Measurements from ENCODE around the gene UTF1. TPM values are rescaled to one million over a fixed set of nuclear protein-coding genes. Genes with fewer than 3 reads are reported as not detected.

The UTF1 gene
- total and polyA plus RNA-seq, 8 donors: not detected

DNA sequence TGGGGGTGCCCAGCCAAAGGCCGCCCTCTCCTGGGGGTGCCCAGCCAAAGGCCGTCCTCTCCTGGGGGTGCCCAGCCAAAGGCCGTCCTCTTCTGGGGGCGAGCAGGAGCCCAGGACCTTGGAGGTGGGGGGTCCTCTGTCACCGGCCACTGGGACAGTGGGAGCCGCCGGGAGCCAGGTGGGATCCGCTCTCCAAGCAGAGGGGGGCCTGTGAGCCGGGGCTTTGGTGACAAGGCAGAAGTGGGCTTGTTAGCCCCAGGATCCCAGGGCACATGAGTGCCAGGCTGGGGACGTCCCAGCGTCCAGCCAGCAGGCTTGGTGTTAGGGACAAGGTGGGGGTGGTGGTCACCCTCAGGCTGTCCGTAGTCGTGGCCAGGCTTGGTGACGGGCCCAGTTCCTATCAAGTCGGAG is 29.4 kb upstream of the UTF1 start:
- Histone ChIP-seq H3K36me3 (no peaks in the 10 kb centered on the region), H3K4me3 (no peak overlapping the region), H3K4me1 (no peaks in the 10 kb centered on the region), H3K9me3 (no peaks in the 10 kb centered on the region), H3K27me3 (peaks cover 0 to 55% (median 16%) of the 10 kb centered on the region in 3 donors), H3K27ac (no peak overlapping the region)
- WGBS, 5 donors: 81 to 89% (median 83%) methylated on average over 3 to 15 of the region's 15 CpGs
- intact Hi-C loops (cut with DNase I; ENCODE audit: low total_unique reads): no loop called here
- DNase-seq: no peak
- TF ChIP-seq POLR2AphosphoS5 (IDR thresholded peaks at IDR 0.05) (no peak), CTCF (IDR thresholded peaks at IDR 0.05) (no peak), EP300 (IDR thresholded peaks at IDR 0.05) (no peak), POLR2A (IDR thresholded peaks at IDR 0.05) (no peak)

GRCh38 chr10:133201151-133201947 is 28.7 kb upstream of the UTF1 start:
- 86 to 92% (median 90%) methylated on average over 34 to 57 of the region's 57 CpGs for WGBS, 5 donors
- H3K4me3 ChIP-seq: no peak overlapping the region
- DNase-seq: no peak
- H3K4me1 ChIP-seq: no peaks in the 10 kb centered on the region
- no peak overlapping the region for H3K27ac ChIP-seq
- intact Hi-C loops (cut with DNase I; ENCODE audit: low total_unique reads): no loop called here
- H3K36me3 ChIP-seq: no peaks in the 10 kb centered on the region
- no peaks in the 10 kb centered on the region for H3K9me3 ChIP-seq
- no peak for TF ChIP-seq POLR2AphosphoS5 (IDR thresholded peaks at IDR 0.05)
- no peak for TF ChIP-seq POLR2A (IDR thresholded peaks at IDR 0.05)
- TF ChIP-seq EP300 (IDR thresholded peaks at IDR 0.05): no peak
- TF ChIP-seq CTCF (IDR thresholded peaks at IDR 0.05): no peak
- H3K27me3 ChIP-seq: peaks cover 0 to 55% (median 16%) of the 10 kb centered on the region in 3 donors

GRCh38 chr10:133201948-133202725 is 27.9 kb upstream of the UTF1 start:
- no peak for TF ChIP-seq EP300 (IDR thresholded peaks at IDR 0.05)
- TF ChIP-seq POLR2AphosphoS5 (IDR thresholded peaks at IDR 0.05): no peak
- TF ChIP-seq CTCF (IDR thresholded peaks at IDR 0.05): no peak
- TF ChIP-seq POLR2A (IDR thresholded peaks at IDR 0.05): no peak
- no peak overlapping the region for H3K4me3 ChIP-seq
- H3K27ac ChIP-seq: no peak overlapping the region
- H3K27me3 ChIP-seq: peaks cover 0 to 49% (median 16%) of the 10 kb centered on the region in 3 donors
- no peak for DNase-seq
- H3K36me3 ChIP-seq: no peaks in the 10 kb centered on the region
- intact Hi-C loops (cut with DNase I; ENCODE audit: low total_unique reads): no loop called here
- no peaks in the 10 kb centered on the region for H3K9me3 ChIP-seq
- 70 to 83% (median 78%) methylated on average over 25 to 29 of the region's 29 CpGs for WGBS, 5 donors
- H3K4me1 ChIP-seq: no peaks in the 10 kb centered on the region

DNA sequence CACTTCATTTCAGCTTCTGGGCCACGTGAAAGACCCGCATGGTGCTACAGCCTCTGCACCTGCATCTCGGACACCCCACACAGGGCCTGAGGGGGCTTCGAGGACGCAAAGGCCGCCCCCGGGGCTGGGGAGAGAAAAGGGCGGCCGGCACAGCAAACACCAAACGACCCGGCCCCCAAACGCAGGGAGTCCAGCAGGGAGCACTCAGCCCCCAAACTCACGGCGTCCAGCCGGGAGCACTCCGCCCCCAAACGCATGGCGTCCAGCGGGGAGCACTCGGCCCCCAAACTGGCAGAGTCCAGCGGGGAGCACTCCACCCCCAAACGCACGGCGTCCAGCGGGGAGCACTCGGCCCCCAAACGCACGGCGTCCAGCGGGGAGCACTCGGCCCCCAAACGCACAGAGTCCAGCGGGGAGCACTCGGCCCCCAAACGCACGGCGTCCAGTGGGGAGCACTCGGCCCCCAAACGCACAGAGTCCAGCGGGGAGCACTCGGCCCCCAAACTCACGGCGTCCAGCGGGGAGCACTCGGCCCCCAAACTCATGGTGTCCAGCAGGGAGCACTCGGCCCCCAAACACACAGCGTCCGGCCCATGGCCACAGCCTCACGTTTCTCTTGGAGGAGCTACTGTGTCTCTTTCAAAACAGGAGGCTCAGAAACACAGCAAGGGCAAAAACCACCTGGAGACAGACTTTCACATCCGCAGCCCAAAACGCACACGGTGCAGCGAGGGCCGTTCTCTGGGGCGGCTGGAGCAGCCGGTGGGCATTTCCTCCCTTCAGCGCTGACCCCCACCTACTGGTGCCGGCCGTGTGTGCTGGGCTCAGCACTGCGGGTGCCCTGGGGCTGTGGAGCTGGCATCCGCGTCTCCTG is 27.0 kb upstream of the UTF1 start:
- WGBS, 5 donors: 83 to 89% (median 88%) methylated on average over 33 to 59 of the region's 62 CpGs
- TF ChIP-seq CTCF (IDR thresholded peaks at IDR 0.05) (no peak), POLR2A (IDR thresholded peaks at IDR 0.05) (no peak), POLR2AphosphoS5 (IDR thresholded peaks at IDR 0.05) (no peak), EP300 (IDR thresholded peaks at IDR 0.05) (no peak)
- Histone ChIP-seq H3K4me1 (no peaks in the 10 kb centered on the region), H3K27me3 (peaks cover 0 to 41% (median 16%) of the 10 kb centered on the region in 3 donors), H3K27ac (no peak overlapping the region), H3K36me3 (no peaks in the 10 kb centered on the region), H3K9me3 (no peaks in the 10 kb centered on the region), H3K4me3 (no peak overlapping the region)
- no peak for DNase-seq
- intact Hi-C loops (cut with DNase I; ENCODE audit: low total_unique reads): no loop called here

Measured in stomach (tissue), 9 donors.